Stimulated activated naive CD8-positive, alpha-beta T cell treated with anti-CD3 and anti-CD28 coated beads, Interleukin-15, Interleukin-2, amounts not matched to agents 100 U/mL and 50 U/mL, for 24 hours (primary cell): ENCODE measurements around the gene MAG.

Experiments
- ATAC-seq: fragments of 150-1000 bp; cut with Tn5 transposase; one replicate; pipeline ENCODE4 v1.10.0; 2021
- DNase-seq: peaks from one replicate; pipeline ENCODE4 v3.0.0; 2021

Gene MAG

GRCh38 chr19:35291916-35292315 lies at the start of gene MAG:
TSS of gene MAG (plus strand) at chr19:35292161. CDS start at chr19:35295409, 3,248 bp downstream.
- ATAC-seq (no peak), DNase-seq (no peak)

- DNase-seq (no peak), ATAC-seq (no peak)
Measured at GRCh38 chr19:35246466-35247092, 45.4 kb upstream of the MAG start.

GRCh38 chr19:35247526-35248309 lies 44.2 kb upstream of the MAG start:
- ATAC-seq (peak; percentile 48), DNase-seq (peak; percentile 71)

GRCh38 chr19:35248310-35249145 lies 43.4 kb upstream of the MAG start, which contains the start of gene LSR:
TSS of gene LSR (plus strand) at chr19:35249002. CDS start at chr19:35249023, 21 bp downstream.
- peak; percentile 93 for ATAC-seq
- DNase-seq = peak; percentile 79

GRCh38 chr19:35249146-35249847 lies 42.7 kb upstream of the MAG start:
- no peak for ATAC-seq

GRCh38 chr19:35249848-35250711 lies 41.9 kb upstream of the MAG start:
- DNase-seq (peak; percentile 5), ATAC-seq (no peak)

More at GRCh38 chr19:35249146-35249847, 42.7 kb upstream of the MAG start:
- DNase-seq = no peak

GRCh38 chr19:35251456-35251855 lies 40.5 kb upstream of the MAG start:
- ATAC-seq (no peak), DNase-seq (no peak)

GRCh38 chr19:35253316-35254286 lies 38.4 kb upstream of the MAG start:
- ATAC-seq (no peak), DNase-seq (no peak)

GRCh38 chr19:35254341-35255297 lies 37.3 kb upstream of the MAG start:
- ATAC-seq (no peak), DNase-seq (no peak)

GRCh38 chr19:35256566-35256965 lies 35.4 kb upstream of the MAG start:
- no peak for DNase-seq
- ATAC-seq = no peak

GRCh38 chr19:35257113-35257461 lies 34.9 kb upstream of the MAG start:
- DNase-seq = no peak
- ATAC-seq = no peak

- DNase-seq = peak; percentile 1
- no peak for ATAC-seq
Measured at GRCh38 chr19:35260694-35261304, 31.2 kb upstream of the MAG start.

GRCh38 chr19:35261356-35262100 lies 30.4 kb upstream of the MAG start:
- DNase-seq = peak; percentile 3
- no peak for ATAC-seq

GRCh38 chr19:35262101-35262761 lies 29.7 kb upstream of the MAG start:
- DNase-seq (peak; percentile 2), ATAC-seq (no peak)

GRCh38 chr19:35264268-35265125 lies 27.5 kb upstream of the MAG start:
- no peak for DNase-seq
- ATAC-seq = no peak
